H1 (cell line): ENCODE measurements around the gene ARMC7.

Source experiments
- BRCA1 ChIP-seq: IDR thresholded peaks from 2 replicates; pipeline ENCODE4 v1.6.1; 2012; ENCODE audit warnings: low read depth, low read length, improper control_type of control experiment
- CBX5 ChIP-seq: fragments of 300-800, 300-1000 bp; sonication (generic); IDR thresholded peaks from 2 replicates; pipeline ENCODE4 v1.7.1; 2016; ENCODE audit warnings: antibody characterized with exemption, low read length, low read depth
- CEBPB ChIP-seq: IDR thresholded peaks from 2 replicates; pipeline ENCODE4 v1.6.1; 2012; ENCODE audit warnings: low read depth, low read length
- CHD2 ChIP-seq: IDR thresholded peaks from 2 replicates; pipeline ENCODE4 v1.6.1; 2012; ENCODE audit warnings: low read length, improper control_type of control experiment
- CTCF ChIP-seq, 3 experiments: IDR thresholded peaks; 1 replicate in 2 of 3; 2 replicates in 1 of 3; pipeline versions ENCODE4 v1.5.1 to v1.6.1; 2011; ENCODE audit warnings: low read length in 3 of 3, mild to moderate bottlenecking in 3 of 3, inconsistent platforms in 2 of 3, low read depth in 1 of 3, moderate library complexity in 1 of 3; ENCODE audit not compliant: insufficient read depth in 1 of 3; ENCODE audit errors: control extremely low read depth in 1 of 3
- GTF2F1 ChIP-seq: IDR thresholded peaks from 2 replicates; pipeline ENCODE4 v1.6.1; 2012; ENCODE audit warnings: low read depth, low read length, improper control_type of control experiment, borderline replicate concordance
- POLR2A ChIP-seq, 2 experiments: IDR thresholded peaks; 1 replicate in 1 of 2; 2 replicates in 1 of 2; pipeline ENCODE4 v1.6.1; 2011; ENCODE audit warnings: low read depth in 2 of 2, low read length in 2 of 2, mild to moderate bottlenecking in 2 of 2; ENCODE audit errors: control extremely low read depth in 1 of 2
- POU5F1 ChIP-seq: IDR thresholded peaks from 2 replicates; pipeline ENCODE4 v1.6.1; 2011; ENCODE audit warnings: low read depth, mild to moderate bottlenecking, low read length, moderate library complexity
- RAD21 ChIP-seq, 2 experiments: IDR thresholded peaks in 1 of 2; conservative IDR thresholded peaks in 1 of 2; 2 replicates each; pipeline ENCODE4 v1.6.1; 2011; ENCODE audit warnings: low read depth in 2 of 2, low read length in 2 of 2, improper control_type of control experiment in 1 of 2, inconsistent platforms in 1 of 2, mild to moderate bottlenecking in 1 of 2, moderate library complexity in 1 of 2

GRCh38 chr17:75124819-75125162, 15.0 kb downstream of the ARMC7 start:
- TF ChIP-seq BRCA1: no peak
- TF ChIP-seq POU5F1: no peak
- no peak for TF ChIP-seq CTCF (IDR thresholded peaks at IDR 0.05; ENCODE audit: control extremely low read depth in 1 of 3, insufficient read depth in 1 of 3, low read depth in 1 of 3, low read length in 3 of 3)
- no peak for TF ChIP-seq RAD21 (IDR thresholded peaks at IDR 0.05 in 1 of 2, conservative IDR thresholded peaks at IDR 0.05 in 1 of 2; ENCODE audit: low read depth in 2 of 2, low read length in 2 of 2)
- TF ChIP-seq POLR2A (IDR thresholded peaks at IDR 0.05; ENCODE audit: control extremely low read depth in 1 of 2, low read depth in 2 of 2, low read length in 2 of 2): no peak
- no peak for TF ChIP-seq CHD2
- TF ChIP-seq GTF2F1: no peak
- no peak for TF ChIP-seq CBX5
- TF ChIP-seq CEBPB: no peak
